ENCODE results near the gene MAMSTR.

Gene MAMSTR

GRCh38 chr19:48757741-48758144 lies 38.2 kb upstream of the MAMSTR start:
- DNase-seq (ENCODE audit: low spot score): no peak
- TF ChIP-seq CTCF (IDR thresholded peaks at IDR 0.05; ENCODE audit: poor library complexity, severe bottlenecking): no peak
- Histone ChIP-seq H3K36me3 (ENCODE audit: low read depth) (no peaks in the 10 kb centered on the region), H3K9me3 (ENCODE audit: severe bottlenecking) (no peaks in the 10 kb centered on the region), H3K4me3 (ENCODE audit: severe bottlenecking) (no peak overlapping the region), H3K27ac (ENCODE audit: poor library complexity, severe bottlenecking) (no peak overlapping the region), H3K27me3 (ENCODE audit: insufficient read depth, poor library complexity, severe bottlenecking) (no peaks in the 10 kb centered on the region), H3K4me1 (ENCODE audit: insufficient read depth, poor library complexity, severe bottlenecking) (peaks cover 7% of the 10 kb centered on the region)
- ATAC-seq (ENCODE audit: low read depth): no peak

DNA sequence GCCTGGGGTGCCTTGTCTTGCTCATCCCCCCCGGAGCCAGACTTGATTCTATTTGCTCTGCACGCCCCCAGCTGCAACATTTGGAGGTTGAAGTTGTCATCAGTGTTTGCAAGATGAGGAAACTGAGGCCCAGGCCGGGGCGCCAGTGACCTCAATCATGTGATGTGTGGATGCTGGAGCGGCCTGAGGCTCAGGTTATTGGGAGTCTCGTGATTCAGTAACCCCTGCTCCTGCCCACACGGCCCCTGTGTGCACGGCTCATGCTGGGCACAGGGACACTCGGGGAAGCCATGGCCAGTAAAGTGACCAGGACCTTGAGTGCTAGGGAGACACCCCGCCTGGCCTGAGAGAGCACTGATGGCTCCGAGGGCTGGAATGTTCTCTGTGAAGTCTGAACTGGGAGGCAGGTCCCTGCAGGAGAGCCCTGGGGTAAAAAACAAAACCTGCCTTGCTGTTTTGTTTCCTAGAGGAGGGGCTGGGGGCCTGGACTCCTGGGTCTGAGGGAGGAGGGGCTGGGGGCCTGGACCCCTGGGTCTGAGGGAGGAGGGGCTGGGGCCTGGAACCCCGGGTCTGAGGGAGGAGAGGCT lies 37.7 kb upstream of the MAMSTR start:
- no peak for ATAC-seq (ENCODE audit: low read depth)
- peaks cover 7% of the 10 kb centered on the region for H3K4me1 ChIP-seq (ENCODE audit: insufficient read depth, poor library complexity, severe bottlenecking)
- no peak for DNase-seq (ENCODE audit: low spot score)
- no peak overlapping the region for H3K27ac ChIP-seq (ENCODE audit: poor library complexity, severe bottlenecking)
- no peaks in the 10 kb centered on the region for H3K36me3 ChIP-seq (ENCODE audit: low read depth)
- no peak for TF ChIP-seq CTCF (IDR thresholded peaks at IDR 0.05; ENCODE audit: poor library complexity, severe bottlenecking)
- H3K9me3 ChIP-seq (ENCODE audit: severe bottlenecking): no peaks in the 10 kb centered on the region
- H3K27me3 ChIP-seq (ENCODE audit: insufficient read depth, poor library complexity, severe bottlenecking): no peaks in the 10 kb centered on the region
- H3K4me3 ChIP-seq (ENCODE audit: severe bottlenecking): no peak overlapping the region

GRCh38 chr19:48756686-48757085 lies 37.2 kb upstream of the MAMSTR start:
- no peak overlapping the region for H3K4me3 ChIP-seq (ENCODE audit: severe bottlenecking)
- no peak overlapping the region for H3K27ac ChIP-seq (ENCODE audit: poor library complexity, severe bottlenecking)
- H3K4me1 ChIP-seq (ENCODE audit: insufficient read depth, poor library complexity, severe bottlenecking): peaks cover 7% of the 10 kb centered on the region
- no peaks in the 10 kb centered on the region for H3K36me3 ChIP-seq (ENCODE audit: low read depth)
- TF ChIP-seq CTCF (IDR thresholded peaks at IDR 0.05; ENCODE audit: poor library complexity, severe bottlenecking): no peak
- ATAC-seq (ENCODE audit: low read depth) (no peak), DNase-seq (ENCODE audit: low spot score) (no peak)
- H3K9me3 ChIP-seq (ENCODE audit: severe bottlenecking): no peaks in the 10 kb centered on the region
- no peaks in the 10 kb centered on the region for H3K27me3 ChIP-seq (ENCODE audit: insufficient read depth, poor library complexity, severe bottlenecking)

DNA sequence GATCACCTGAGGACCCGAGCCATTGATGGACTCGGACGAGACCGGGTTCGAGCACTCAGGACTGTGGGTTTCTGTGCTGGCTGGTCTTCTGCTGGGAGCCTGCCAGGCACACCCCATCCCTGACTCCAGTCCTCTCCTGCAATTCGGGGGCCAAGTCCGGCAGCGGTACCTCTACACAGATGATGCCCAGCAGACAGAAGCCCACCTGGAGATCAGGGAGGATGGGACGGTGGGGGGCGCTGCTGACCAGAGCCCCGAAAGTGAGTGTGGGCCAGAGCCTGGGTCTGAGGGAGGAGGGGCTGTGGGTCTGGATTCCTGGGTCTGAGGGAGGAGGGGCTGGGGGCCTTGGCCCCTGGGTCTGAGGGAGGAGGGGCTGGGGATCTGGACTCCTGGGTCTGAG lies 36.7 kb upstream of the MAMSTR start:
- peaks cover 7% of the 10 kb centered on the region for H3K4me1 ChIP-seq (ENCODE audit: insufficient read depth, poor library complexity, severe bottlenecking)
- peaks cover under 1% of the 10 kb centered on the region for H3K36me3 ChIP-seq (ENCODE audit: low read depth)
- TF ChIP-seq CTCF (IDR thresholded peaks at IDR 0.05; ENCODE audit: poor library complexity, severe bottlenecking): no peak
- H3K4me3 ChIP-seq (ENCODE audit: severe bottlenecking): no peak overlapping the region
- no peak for ATAC-seq (ENCODE audit: low read depth)
- no peaks in the 10 kb centered on the region for H3K27me3 ChIP-seq (ENCODE audit: insufficient read depth, poor library complexity, severe bottlenecking)
- H3K27ac ChIP-seq (ENCODE audit: poor library complexity, severe bottlenecking): no peak overlapping the region
- no peaks in the 10 kb centered on the region for H3K9me3 ChIP-seq (ENCODE audit: severe bottlenecking)
- no peak for DNase-seq (ENCODE audit: low spot score)

DNA sequence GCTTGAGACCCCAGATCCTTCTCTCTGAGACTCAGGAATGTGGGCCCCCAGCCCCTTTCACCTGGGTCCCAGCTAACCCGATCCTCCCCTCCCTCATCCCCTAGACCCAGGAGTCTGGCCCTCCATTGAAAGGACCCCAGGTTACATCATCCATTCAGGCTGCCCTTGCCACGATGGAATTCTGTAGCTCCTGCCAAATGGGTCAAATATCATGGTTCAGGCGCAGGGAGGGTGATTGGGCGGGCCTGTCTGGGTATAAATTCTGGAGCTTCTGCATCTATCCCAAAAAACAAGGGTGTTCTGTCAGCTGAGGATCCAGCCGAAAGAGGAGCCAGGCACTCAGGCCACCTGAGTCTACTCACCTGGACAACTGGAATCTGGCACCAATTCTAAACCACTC lies 36.3 kb upstream of the MAMSTR start:
- Histone ChIP-seq H3K27me3 (ENCODE audit: insufficient read depth, poor library complexity, severe bottlenecking) (no peaks in the 10 kb centered on the region), H3K4me3 (ENCODE audit: severe bottlenecking) (no peak overlapping the region), H3K27ac (ENCODE audit: poor library complexity, severe bottlenecking) (no peak overlapping the region), H3K9me3 (ENCODE audit: severe bottlenecking) (no peaks in the 10 kb centered on the region), H3K36me3 (ENCODE audit: low read depth) (peaks cover 5% of the 10 kb centered on the region), H3K4me1 (ENCODE audit: insufficient read depth, poor library complexity, severe bottlenecking) (peaks cover 7% of the 10 kb centered on the region)
- no peak for ATAC-seq (ENCODE audit: low read depth)
- TF ChIP-seq CTCF (IDR thresholded peaks at IDR 0.05; ENCODE audit: poor library complexity, severe bottlenecking): no peak
- DNase-seq (ENCODE audit: low spot score): no peak

Data from RWPE2 (cell line).